ENCODE measurements around the gene TBCD.

TBCD gene

DNA sequence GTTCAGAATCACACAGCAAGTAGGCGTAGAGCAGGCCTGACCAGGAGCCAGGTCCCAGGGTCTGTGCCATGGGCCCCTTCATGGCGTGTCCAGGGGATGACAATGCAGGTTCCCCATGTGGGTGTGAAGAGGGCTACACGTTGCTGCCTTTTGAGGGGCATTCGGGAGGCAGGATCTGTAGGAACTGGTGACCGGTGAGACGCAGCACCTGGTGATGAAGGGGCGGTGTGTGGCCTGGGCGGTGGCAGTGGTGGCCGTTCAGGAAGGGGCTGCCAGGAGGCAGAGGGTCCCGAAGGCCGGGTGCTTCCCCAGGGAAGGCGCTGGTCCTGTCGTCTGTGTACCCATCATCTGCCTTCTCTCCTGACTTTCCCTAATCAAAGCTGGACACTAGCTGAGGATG is 53.4 kb downstream of the TBCD start:
- ChIA-PET CTCF (no interaction called here), POLR2A (no interaction called here)
- no peak for DNase-seq (ENCODE audit: extremely low spot score)
- TF ChIP-seq CTCF (IDR thresholded peaks at IDR 0.05; ENCODE audit: control extremely low read depth, extremely low read depth, low read depth, missing control alignments) = no peak

GRCh38 chr17:82805823-82806222 is 54.0 kb downstream of the TBCD start:
- ChIA-PET POLR2A (no interaction called here), CTCF (no interaction called here)
- DNase-seq (ENCODE audit: extremely low spot score) = no peak
- TF ChIP-seq CTCF (IDR thresholded peaks at IDR 0.05; ENCODE audit: control extremely low read depth, extremely low read depth, low read depth, missing control alignments) = no peak

DNA sequence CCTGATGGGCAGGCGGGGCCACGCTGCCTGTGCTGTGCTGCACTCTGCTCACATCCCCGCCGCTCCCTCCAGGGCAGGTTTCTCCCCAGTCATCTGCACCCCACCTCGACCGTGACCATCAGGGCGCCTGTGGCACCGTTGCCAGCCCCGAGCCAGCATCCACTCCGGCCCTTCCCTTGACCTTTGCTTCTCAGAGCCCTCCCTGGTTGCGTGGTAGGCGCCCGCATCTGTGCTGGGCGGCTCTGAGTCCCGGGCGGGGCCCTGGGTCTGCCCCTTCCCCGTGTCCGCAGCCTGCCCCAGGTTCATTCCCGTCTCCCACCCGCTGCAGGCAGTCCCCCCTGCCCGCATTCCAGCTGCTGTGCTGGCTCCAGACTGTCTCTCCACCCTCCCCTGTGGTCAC is 54.8 kb downstream of the TBCD start:
- no peak for TF ChIP-seq CTCF (IDR thresholded peaks at IDR 0.05; ENCODE audit: control extremely low read depth, extremely low read depth, low read depth, missing control alignments)
- ChIA-PET POLR2A (no interaction called here), CTCF (interaction anchor here (1.1 kb wide), 1 partner anchor 11 kb away, joined by 4 read pairs; no protein-coding TSS in a partner anchor)
- DNase-seq (ENCODE audit: extremely low spot score) = no peak

DNA sequence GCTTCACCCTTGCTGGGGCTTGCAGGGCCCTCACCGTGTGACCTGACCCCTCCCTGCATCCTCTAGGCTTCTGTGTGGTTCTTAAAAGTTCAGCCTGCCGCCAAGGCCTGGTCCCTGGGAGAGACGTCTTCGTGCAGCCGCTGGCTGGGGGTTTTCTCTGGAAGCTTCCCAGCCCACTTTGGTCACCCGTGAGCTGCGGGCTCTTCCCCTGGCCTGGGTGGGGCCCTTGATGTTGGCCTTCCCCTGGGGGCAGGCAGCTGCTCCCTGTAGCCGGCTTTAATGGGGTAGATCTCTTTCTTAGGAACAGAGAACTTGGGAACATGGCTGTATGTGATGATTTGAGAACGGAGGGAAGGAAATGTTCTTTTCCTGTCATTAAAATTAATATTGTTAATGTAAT is 55.2 kb downstream of the TBCD start:
- TF ChIP-seq CTCF (IDR thresholded peaks at IDR 0.05; ENCODE audit: control extremely low read depth, extremely low read depth, low read depth, missing control alignments) = no peak
- ChIA-PET CTCF (interaction anchor here (1.1 kb wide), 1 partner anchor 11 kb away, joined by 4 read pairs; no protein-coding TSS in a partner anchor), POLR2A (no interaction called here)
- DNase-seq (ENCODE audit: extremely low spot score) = no peak

- DNase-seq (ENCODE audit: extremely low spot score) = no peak
- TF ChIP-seq CTCF (IDR thresholded peaks at IDR 0.05; ENCODE audit: control extremely low read depth, extremely low read depth, low read depth, missing control alignments) = no peak
- CTCF ChIA-PET = interaction anchor here (1.1 kb wide), 1 partner anchor 10 kb away, joined by 4 read pairs; no protein-coding TSS in a partner anchor
- POLR2A ChIA-PET = no interaction called here
Measured at GRCh38 chr17:82807562-82807961, 55.7 kb downstream of the TBCD start.

DNA sequence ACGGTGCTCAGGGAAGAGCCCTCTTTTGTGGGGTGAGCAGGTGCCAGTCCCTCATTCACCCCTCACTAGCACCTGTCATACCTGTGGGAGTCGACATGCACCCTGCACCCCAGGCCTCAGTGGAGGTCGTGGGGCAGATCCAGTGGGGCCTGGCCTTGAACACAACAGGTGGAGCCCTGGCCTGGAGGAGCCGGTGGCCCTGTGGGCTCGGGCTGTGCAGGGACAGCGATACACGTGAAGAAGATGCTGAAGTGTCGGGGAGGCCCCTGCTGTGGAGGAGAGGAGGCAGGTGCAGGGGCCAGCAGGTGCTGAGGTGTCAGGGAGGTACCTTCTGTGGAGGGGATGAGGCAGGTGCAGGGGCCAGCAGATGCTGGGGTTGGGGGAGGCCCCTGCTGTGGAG is 56.1 kb downstream of the TBCD start:
- ChIA-PET POLR2A (no interaction called here), CTCF (no interaction called here)
- no peak for TF ChIP-seq CTCF (IDR thresholded peaks at IDR 0.05; ENCODE audit: control extremely low read depth, extremely low read depth, low read depth, missing control alignments)
- DNase-seq (ENCODE audit: extremely low spot score) = no peak
